GM06990 (cell line): Measurements from ENCODE around the gene ADAMTS3.
A peak's percentile ranks its signal among the peaks of the same experiment; 100 is the strongest.

Experiments
- DNase-seq: peaks from one replicate; pipeline ENCODE4 v3.0.0-alpha.2; 2011; ENCODE audit not compliant: insufficient read length; ENCODE audit errors: extremely low read depth
- H3K27me3 ChIP-seq: replicated peaks from 2 replicates; pipeline ENCODE4 v1.6.0; 2011; ENCODE audit warnings: low read length; ENCODE audit not compliant: control insufficient read depth, insufficient read depth
- H3K36me3 ChIP-seq: 2 replicates; pipeline ENCODE4 v1.5.1; 2011; ENCODE audit warnings: low read length; ENCODE audit not compliant: control insufficient read depth, insufficient read depth
- H3K4me3 ChIP-seq: replicated peaks from 2 replicates; pipeline ENCODE4 v1.5.1; 2011; ENCODE audit warnings: low read depth, mild to moderate bottlenecking, control low read depth, low read length
- CTCF ChIP-seq: IDR thresholded peaks from 2 replicates; pipeline ENCODE4 v1.5.1; 2011; ENCODE audit warnings: low read length, control low read depth, mild to moderate bottlenecking, inconsistent platforms; ENCODE audit not compliant: insufficient read depth, poor library complexity, severe bottlenecking

The ADAMTS3 gene

GRCh38 chr4:72569719-72570235 is 756 bp upstream of the ADAMTS3 start:
- Histone ChIP-seq H3K4me3 (no peak overlapping the region), H3K27me3 (no peaks in the 10 kb centered on the region), H3K36me3 (no peaks in the 10 kb centered on the region)
- no peak for TF ChIP-seq CTCF
- no peak for DNase-seq

- Histone ChIP-seq H3K36me3 (no peaks in the 10 kb centered on the region), H3K4me3 (peak overlapping the region; percentile 6), H3K27me3 (no peaks in the 10 kb centered on the region)
- peak; percentile 19 for DNase-seq
- peak; percentile 13 for TF ChIP-seq CTCF
Observed at GRCh38 chr4:72567821-72568675, 973 bp downstream of the ADAMTS3 start.

- no peak for TF ChIP-seq CTCF
- DNase-seq, result no peak
- Histone ChIP-seq H3K4me3 (no peak overlapping the region), H3K27me3 (no peaks in the 10 kb centered on the region), H3K36me3 (no peaks in the 10 kb centered on the region)
Observed at GRCh38 chr4:72567036-72567435, 2.0 kb downstream of the ADAMTS3 start.

- no peak for TF ChIP-seq CTCF
- Histone ChIP-seq H3K36me3 (no peaks in the 10 kb centered on the region), H3K4me3 (no peak overlapping the region), H3K27me3 (no peaks in the 10 kb centered on the region)
- no peak for DNase-seq
Observed at GRCh38 chr4:72566464-72566972, 2.5 kb downstream of the ADAMTS3 start.

- Histone ChIP-seq H3K36me3 (no peaks in the 10 kb centered on the region), H3K27me3 (no peaks in the 10 kb centered on the region), H3K4me3 (no peak overlapping the region)
- no peak for DNase-seq
- TF ChIP-seq CTCF, result no peak
Observed at GRCh38 chr4:72564789-72565188, 4.2 kb downstream of the ADAMTS3 start.
